Fibroblast of peridontal ligament (primary cell): ENCODE results near the gene METAP1.
"Not testable (repeated sequence)": the region's sequence is repeated elsewhere in the genome, so short reads cannot be mapped to it uniquely, and the experiment has no call there.

Source experiments
- DNase-seq: peaks from one replicate; pipeline ENCODE4 v3.0.0-alpha.2; 2010; ENCODE audit errors: extremely low read depth

Gene METAP1

DNA sequence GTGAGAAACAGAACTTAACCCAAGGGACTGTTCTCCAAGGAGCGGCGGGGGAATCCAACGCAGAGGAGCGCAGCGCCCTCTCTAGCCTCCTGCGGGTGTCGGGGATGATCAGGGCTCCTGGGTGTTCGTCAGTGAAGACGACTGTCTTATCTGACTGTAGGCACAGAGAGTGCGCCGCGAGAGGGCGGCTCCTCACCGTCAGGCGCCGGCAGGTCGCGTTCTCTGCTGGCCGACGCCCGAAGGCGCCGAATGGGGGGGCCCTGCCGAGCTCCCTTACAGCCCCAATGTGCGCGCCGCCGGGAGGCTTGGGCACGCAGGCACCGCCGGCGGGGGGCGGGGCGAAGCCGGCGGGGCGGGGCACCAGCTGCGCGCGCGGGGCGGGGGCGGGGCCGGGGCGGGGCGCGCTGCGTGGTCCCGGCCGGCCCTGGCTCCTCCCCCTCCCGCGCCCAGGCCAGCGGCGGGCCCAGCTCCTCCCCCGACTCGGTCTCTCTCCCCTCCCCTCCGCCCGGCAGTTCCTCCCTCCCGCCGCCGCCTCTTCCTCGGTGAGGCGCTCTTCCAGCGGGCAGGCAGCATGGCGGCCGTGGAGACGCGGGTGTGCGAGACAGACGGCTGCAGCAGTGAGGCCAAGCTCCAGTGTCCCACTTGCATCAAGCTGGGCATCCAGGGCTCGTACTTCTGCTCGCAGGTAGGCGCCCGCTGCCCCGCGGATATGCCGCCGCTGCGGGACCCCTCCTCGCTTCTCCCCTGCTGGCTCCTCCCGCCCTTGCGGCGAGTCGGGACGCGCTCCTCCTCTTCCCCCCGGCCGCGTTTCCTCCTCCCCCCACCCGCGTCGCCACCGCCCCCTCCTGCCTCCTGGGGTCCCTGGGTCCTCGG, at the start of gene METAP1:
METAP1 (plus strand) TSS at position 539 of the 873 bp plus-strand sequence; CDS start at position 572, 33 bp downstream.
- DNase-seq = peak; percentile 85

DNA sequence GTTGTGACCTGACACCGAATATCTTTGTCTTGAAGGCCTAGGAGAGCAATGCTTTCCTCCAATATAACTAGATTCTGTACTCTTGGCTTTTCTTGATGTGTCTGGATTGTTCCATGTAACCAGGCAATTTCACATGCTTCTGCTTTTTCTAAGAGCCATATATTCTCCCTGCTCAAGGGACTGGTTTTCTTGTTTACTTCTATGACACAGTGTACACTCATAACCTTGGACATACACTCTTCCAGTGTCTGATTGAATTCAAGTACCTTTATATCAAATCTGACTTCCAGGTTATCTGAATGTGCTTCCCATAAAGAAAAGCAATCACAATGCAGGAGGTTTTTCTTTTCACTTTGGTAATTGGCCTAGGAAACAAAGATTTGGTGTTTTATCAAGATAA, 49.2 kb upstream of the METAP1 start:
- DNase-seq = no peak

- DNase-seq = no peak
Observed at GRCh38 chr4:98950925-98951324, 44.6 kb upstream of the METAP1 start.

DNA sequence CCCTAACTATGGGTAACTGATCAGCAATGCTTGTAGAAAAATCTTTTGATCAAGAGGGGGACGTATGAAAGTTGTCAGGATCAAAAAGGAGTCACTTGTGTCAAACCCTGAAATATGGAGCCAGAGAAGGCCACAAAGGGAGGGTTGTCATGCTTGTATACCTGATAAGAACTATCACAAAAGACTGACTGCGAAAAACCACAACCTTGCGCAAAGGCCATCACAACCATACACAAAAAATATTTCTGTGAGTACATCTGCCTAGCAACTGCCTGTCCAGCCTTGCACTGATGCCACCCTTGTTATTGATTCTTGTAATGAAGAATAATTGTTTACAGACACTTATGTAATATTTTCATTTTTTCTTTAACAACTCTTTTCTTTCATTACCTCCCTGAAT, 43.8 kb upstream of the METAP1 start:
- DNase-seq = no peak

DNA sequence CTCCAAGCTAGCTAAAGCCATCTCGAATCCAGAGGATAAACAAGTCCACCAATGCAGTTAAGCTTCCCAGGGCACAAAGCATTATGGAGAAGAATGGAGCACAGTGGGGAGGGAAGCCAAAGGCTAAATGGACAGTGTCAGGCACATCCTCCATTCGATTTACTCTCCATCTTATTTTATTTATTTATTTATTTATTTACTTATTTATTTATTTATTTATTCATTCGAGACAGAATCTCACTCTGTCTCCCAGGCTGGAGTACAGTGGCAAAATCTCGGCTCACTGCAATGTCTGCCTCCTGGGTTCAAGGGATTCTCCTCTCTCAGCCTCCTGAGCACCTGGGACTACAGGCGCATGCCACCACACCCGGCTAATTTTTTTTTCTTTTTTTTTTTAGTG, 40.3 kb upstream of the METAP1 start:
- DNase-seq = no peak

DNA sequence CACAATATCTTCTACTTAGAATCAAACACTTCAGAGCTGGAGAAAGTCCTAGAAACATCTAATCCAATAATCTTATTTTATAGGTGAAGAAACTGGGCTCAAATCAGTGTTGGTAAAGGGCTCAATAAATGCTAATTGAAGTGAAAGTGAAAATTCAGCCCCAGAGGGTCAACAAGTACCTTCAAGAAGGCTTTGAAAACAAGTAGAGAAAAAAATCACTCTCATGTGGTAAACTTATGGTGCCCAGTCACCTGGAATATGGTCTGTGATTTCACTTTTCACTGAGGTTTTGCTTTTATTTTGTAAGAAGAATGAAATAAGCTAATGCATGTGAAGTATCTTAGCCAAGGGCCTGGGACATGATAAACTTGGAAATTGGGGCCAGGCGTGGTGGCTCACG, 37.5 kb upstream of the METAP1 start:
- no peak for DNase-seq

- no peak for DNase-seq
Observed at GRCh38 chr4:98959411-98959810, 36.1 kb upstream of the METAP1 start.

DNA sequence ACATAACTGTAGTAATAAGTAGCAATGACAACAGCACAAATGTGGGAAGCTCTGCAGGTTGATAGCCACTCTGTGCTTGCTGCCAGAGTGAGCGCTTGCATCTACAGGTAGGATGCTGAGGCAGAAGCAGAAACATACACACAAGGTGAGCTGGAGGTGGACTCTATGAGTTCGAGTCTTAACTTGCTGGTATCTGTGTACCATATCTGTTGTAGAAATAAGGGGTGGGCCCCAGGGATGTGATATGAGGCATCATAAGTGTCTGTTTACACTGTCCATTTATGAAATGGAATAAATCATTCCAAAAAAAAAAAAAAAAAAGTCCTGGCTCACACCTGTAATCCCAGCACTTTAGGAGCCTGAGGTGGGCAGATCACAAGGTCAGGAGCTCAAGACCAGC, 33.8 kb upstream of the METAP1 start:
- no peak for DNase-seq

GRCh38 chr4:98963538-98964433, 31.7 kb upstream of the METAP1 start:
- peak; percentile 13 for DNase-seq

DNA sequence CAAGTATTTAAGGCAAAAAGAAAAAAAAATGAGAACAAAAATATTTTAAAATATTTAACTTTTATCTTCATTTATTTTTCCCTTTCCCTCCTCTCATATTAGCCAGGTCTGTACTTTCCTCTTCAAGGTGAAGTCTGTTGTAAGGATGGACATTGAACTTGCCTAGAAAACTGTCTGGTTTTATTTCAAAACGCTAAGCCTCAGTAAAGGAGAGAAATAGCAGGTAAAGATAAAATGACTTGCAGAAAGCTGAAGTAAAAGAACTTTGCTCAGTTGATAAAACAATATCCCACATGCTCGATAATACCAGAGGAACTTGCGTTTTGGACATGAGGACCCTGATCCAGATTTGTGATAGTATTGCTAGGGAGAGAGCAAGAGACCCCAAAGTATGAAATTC, 28.6 kb upstream of the METAP1 start:
- no peak for DNase-seq

GRCh38 chr4:98967786-98968329, 27.7 kb upstream of the METAP1 start:
- no peak for DNase-seq

- no peak for DNase-seq
Observed at GRCh38 chr4:98969878-98970785, 25.4 kb upstream of the METAP1 start.

- DNase-seq = no peak
Observed at GRCh38 chr4:98976716-98977115, 18.8 kb upstream of the METAP1 start.

DNA sequence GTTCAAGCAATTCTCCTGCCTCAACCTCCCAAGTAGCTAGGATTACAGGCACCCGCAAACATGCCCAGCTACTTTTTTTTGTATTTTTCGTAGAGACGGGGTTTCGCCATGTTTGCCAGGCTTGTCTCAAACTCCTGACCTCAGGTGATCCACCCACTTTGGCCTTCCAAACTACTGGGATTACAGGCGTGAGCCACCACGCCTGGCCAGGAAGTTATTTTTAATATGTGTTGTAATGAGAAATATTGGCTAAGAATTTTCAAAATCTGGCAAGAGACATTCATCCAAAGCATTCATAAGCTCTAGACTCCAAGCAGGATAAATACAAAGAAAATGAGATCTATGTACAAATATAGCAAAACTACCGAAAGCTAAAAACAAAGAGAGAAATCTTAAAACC, 18.0 kb upstream of the METAP1 start:
- DNase-seq = no peak

DNA sequence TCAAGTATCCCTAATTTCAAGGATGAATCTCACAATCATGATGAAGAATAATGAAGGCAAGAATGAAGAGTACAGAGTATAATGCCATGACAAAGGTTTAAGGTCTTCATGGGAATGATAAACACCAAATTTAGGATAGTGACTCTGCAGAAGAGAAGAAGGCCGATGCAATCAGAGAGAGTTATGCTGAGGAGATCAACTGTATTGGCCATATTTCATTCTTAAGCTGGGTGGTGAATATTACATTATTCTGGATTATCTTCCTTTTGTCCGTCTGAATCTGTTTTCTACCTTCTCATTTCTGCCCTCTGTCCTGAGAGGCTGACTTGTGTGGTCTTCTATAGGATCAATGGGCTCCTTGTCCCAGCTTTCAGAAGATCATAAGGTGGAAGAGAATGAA, 7.8 kb upstream of the METAP1 start:
- no peak for DNase-seq

DNA sequence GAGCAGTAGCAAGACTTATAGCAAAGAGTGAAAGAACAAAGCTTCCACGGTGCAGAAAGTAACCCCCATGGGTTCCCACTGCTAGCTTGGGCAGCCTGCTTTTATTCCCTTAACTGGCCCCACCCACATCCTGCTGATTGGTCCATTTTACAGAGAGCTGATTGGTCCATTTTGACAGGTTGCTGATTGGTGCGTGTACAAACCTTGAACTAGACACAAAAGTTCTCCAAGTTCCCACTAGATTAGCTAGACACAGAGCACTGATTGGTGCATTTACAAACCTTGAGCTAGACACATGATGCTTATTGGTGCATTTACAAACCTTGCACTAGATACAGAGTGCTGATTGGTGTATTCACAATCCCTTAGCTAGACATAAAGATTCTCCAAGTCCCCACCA, 2.7 kb upstream of the METAP1 start:
- not testable (repeated sequence) for DNase-seq

DNA sequence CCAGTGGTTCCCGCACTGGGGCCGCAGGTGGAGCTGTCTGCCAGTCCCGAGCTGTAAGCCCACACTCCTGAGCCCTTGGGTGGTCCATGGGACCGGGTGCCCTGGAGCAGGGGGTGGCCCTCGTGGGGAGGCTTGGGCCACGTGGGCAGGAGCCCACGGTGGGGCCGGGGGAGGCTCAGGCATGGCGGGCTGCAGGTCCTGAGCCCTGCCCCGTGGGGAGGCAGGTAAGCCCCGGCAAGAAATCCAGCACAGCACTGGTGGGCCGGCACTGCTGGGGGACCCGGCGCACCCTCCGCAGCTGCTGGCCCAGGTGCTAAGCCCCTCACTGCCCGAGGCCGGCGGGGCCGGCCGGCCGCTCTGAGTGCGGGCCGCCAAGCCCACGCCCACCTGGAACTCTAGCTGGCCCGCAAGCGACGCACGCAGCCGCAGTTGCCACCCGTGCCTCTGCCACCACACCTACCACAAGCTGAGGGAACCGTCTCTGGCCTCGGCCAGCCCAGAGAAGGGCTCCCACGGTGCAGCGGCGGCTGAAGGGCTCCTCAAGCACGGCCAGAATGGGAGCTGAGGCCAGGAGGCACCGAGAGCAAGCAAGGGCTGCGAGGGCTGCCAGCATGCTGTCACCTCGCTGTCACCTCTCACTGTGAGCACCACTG, 2.0 kb upstream of the METAP1 start:
- no peak for DNase-seq

GRCh38 chr4:98994474-98995182, 893 bp upstream of the METAP1 start:
- peak; percentile 45 for DNase-seq

- peak; percentile 43 for DNase-seq
Observed at GRCh38 chr4:98996056-98996764, 689 bp downstream of the METAP1 start.

DNA sequence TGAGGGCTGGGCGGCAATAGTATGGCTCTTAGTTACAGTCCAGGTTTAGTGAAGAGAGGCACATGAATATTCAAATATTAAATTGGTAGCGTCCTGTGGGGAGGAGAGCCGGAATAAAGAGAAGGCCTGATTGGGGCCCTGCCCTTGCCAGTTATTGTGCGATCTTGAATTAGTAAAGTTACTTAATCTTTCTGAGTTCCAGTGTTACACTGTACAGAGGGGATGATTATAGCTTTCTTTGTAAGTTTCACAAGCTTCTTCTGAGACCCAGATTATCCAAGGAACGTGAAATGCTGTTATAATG, 1.2 kb downstream of the METAP1 start:
- no peak for DNase-seq
